ENCODE results near the gene APCDD1L. TPM values are rescaled to one million over a fixed set of nuclear protein-coding genes. Genes with fewer than 3 reads are reported as not detected.

The APCDD1L gene
- total RNA-seq, 6 donors from 2014 or later, result 0.13 TPM; not detected in 5

GRCh38 chr20:58504566-58504965, 10.6 kb downstream of the APCDD1L start:
- TF ChIP-seq CTCF (IDR thresholded peaks at IDR 0.05) (no peak), POLR2A (IDR thresholded peaks at IDR 0.05) (no peak), EP300 (IDR thresholded peaks at IDR 0.05) (no peak)
- no peak for ATAC-seq (ENCODE audit: low FRiP score in 2 of 2)
- no peak for DNase-seq
- H3K27ac ChIP-seq, result no peak overlapping the region
- 82 to 100% methylated on average over 1 to 3 of the region's 3 CpGs for WGBS, 2 donors
- H3K4me3 ChIP-seq, result no peak overlapping the region
- H3K4me1 ChIP-seq, result no peaks in the 10 kb centered on the region
- H3K27me3 ChIP-seq, result no peaks in the 10 kb centered on the region
- H3K36me3 ChIP-seq, result no peaks in the 10 kb centered on the region
- peaks cover 5 to 50% (median 27%) of the 10 kb centered on the region in 4 donors for H3K9me3 ChIP-seq

DNA sequence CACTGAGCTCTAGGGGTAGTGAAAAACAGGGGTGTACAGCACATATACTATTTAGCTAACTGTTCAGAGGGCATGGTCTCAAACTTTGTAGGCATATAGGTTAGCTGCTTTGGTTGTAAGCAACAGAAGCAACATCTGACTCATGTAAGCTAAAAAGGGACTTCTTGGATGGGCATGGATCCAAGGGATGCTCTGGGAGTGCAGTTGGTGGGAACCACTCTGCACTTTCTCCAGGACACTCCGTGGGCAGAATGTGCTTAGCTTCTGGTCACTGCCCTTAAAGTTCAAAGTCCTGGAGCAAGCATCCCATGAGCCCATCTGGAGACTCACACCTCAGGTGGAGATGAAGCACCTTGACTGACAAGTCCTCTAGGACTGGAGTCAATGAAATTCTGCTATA, 11.5 kb downstream of the APCDD1L start:
- peaks cover 5 to 50% (median 27%) of the 10 kb centered on the region in 4 donors for H3K9me3 ChIP-seq
- no peaks in the 10 kb centered on the region for H3K27me3 ChIP-seq
- TF ChIP-seq CTCF (IDR thresholded peaks at IDR 0.05) (no peak), POLR2AphosphoS5 (IDR thresholded peaks at IDR 0.05) (no peak), POLR2A (IDR thresholded peaks at IDR 0.05) (no peak), EP300 (IDR thresholded peaks at IDR 0.05) (no peak)
- H3K36me3 ChIP-seq, result no peaks in the 10 kb centered on the region
- 70 to 83% methylated on average over 1 of the region's 1 CpG for WGBS, 2 donors
- DNase-seq (no peak), ATAC-seq (ENCODE audit: low FRiP score in 2 of 2) (no peak)
- no peak overlapping the region for H3K4me3 ChIP-seq
- H3K4me1 ChIP-seq, result no peaks in the 10 kb centered on the region
- no peak overlapping the region for H3K27ac ChIP-seq

DNA sequence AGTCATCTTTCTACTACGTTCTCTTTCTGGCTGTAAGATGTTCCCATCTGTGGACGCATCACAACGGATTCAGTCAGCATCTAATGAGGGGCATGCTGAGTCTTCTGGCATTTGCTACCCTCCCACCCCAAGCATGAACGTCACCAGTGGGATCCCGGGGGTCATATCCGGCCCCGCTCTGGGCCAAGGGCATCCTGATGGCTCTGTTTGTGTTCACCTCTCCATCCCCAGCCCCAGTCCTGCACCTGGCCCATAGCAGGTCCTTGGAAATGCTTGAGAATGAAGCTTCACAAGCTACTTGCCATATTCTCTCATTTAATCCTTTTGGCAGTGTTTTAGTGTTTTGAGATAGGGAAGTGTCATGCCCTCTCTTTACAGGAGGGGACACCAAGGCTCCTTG, 14.9 kb downstream of the APCDD1L start:
- no peaks in the 10 kb centered on the region for H3K36me3 ChIP-seq

GRCh38 chr20:58498470-58499068, 16.6 kb downstream of the APCDD1L start:
- no peaks in the 10 kb centered on the region for H3K27me3 ChIP-seq
- peaks cover 0 to 12% (median 6%) of the 10 kb centered on the region in 4 donors for H3K9me3 ChIP-seq
- DNase-seq, result no peak
- no peak for TF ChIP-seq EP300 (IDR thresholded peaks at IDR 0.05)
- TF ChIP-seq POLR2AphosphoS5 (IDR thresholded peaks at IDR 0.05), result no peak
- no peak for TF ChIP-seq POLR2A (IDR thresholded peaks at IDR 0.05)
- TF ChIP-seq CTCF (IDR thresholded peaks at IDR 0.05), result no peak
- 62 to 70% methylated on average over 7 to 8 of the region's 9 CpGs for WGBS, 2 donors
- no peak for ATAC-seq (ENCODE audit: low FRiP score in 2 of 2)
- H3K36me3 ChIP-seq, result no peaks in the 10 kb centered on the region
- H3K4me3 ChIP-seq, result no peak overlapping the region
- H3K4me1 ChIP-seq, result no peaks in the 10 kb centered on the region
- H3K27ac ChIP-seq, result no peak overlapping the region

More for the DNA sequence above, 14.9 kb downstream of the APCDD1L start:
- DNase-seq (no peak), ATAC-seq (ENCODE audit: low FRiP score in 2 of 2) (no peak)
- Histone ChIP-seq H3K27me3 (no peaks in the 10 kb centered on the region), H3K9me3 (peaks cover 5 to 29% (median 17%) of the 10 kb centered on the region in 4 donors), H3K4me3 (no peak overlapping the region), H3K27ac (no peak overlapping the region), H3K4me1 (no peaks in the 10 kb centered on the region)
- 89 to 93% methylated on average over 7 of the region's 7 CpGs for WGBS, 2 donors
- TF ChIP-seq CTCF (IDR thresholded peaks at IDR 0.05), result no peak
- no peak for TF ChIP-seq POLR2AphosphoS5 (IDR thresholded peaks at IDR 0.05)
- TF ChIP-seq EP300 (IDR thresholded peaks at IDR 0.05), result no peak
- no peak for TF ChIP-seq POLR2A (IDR thresholded peaks at IDR 0.05)

All from upper lobe of left lung (tissue), 6 donors.